ELR (cell line): ENCODE results near the gene ARID1B.

Source experiments
- DNase-seq: peaks from one replicate; pipeline ENCODE4 v3.0.0-alpha.2; 2015; ENCODE audit warnings: low read depth

The ARID1B gene

DNA sequence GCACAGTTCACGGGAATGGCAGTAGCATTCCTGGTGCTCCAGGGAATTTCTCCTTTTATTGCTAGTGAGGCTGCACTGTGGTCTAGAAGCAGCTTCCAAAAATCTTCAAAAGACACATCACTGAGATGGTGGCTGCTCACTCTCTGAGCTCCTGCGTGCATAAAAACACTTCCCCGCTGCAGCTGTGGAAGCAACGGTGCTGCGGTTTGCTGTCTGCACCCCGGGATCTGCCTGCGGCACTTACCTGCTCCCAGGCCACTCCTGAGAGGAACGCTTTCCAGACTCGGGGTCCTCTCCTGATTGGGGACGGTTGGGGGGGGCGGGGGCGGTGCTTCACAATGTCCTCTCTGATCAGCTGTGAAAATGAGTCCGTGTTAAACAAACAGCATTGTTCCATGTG is 468.3 kb downstream of the ARID1B start:
- no peak for DNase-seq

DNA sequence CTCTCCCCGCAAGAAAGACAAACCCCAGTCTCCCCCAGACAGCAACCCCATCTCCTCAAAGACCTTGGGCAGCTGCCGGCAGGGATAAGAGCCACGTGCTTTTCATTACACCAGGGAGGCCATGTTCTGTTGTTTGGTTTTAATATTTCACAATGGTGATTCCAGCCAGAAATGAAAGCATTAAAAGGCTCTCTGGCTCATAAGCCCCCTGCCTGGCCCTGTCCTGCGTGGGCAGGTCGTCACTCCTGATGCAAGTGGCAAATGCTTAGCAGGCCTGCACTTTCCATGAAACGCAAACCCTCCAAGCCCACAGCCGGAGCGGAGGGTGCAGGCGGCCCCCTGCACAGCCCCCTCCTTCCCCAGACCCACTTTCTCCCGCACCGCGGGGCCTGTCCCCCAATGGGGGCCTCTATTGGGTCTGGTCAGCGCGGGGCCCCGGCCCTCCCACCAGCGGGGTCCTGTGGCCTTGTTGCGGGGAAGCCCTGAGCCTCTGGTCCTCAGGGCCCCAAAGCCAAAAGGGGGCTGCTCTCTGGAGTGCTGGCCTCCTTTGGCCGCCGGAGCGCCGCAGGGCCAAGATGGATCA is 469.0 kb downstream of the ARID1B start:
- DNase-seq = no peak

- no peak for DNase-seq
Observed at GRCh38 chr6:157246771-157247484, 469.8 kb downstream of the ARID1B start.

DNA sequence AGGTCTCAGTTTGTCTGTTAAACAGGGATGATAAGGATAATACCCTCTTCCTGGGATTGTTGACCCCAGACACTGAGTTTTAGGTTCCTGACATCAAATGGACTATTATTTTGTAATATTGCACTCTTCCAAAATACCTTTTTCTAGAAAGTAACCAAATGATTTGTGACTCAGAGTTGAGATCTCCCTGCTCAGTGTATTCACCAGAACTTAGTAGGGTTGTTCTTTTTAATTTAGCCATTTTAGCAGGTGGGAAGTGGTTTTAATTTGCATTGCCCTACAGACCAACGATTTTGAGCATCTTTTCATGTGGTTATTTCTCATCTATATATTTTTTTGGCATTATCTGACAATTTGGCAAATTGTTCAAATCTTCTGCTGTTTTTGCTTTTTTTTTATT is 471.1 kb downstream of the ARID1B start:
- no peak for DNase-seq

- DNase-seq = no peak
Observed at GRCh38 chr6:157249826-157250225, 472.6 kb downstream of the ARID1B start.

GRCh38 chr6:157251586-157252247 is 474.5 kb downstream of the ARID1B start:
- DNase-seq = no peak

- DNase-seq = no peak
Observed at GRCh38 chr6:157253017-157253416, 475.8 kb downstream of the ARID1B start.

DNA sequence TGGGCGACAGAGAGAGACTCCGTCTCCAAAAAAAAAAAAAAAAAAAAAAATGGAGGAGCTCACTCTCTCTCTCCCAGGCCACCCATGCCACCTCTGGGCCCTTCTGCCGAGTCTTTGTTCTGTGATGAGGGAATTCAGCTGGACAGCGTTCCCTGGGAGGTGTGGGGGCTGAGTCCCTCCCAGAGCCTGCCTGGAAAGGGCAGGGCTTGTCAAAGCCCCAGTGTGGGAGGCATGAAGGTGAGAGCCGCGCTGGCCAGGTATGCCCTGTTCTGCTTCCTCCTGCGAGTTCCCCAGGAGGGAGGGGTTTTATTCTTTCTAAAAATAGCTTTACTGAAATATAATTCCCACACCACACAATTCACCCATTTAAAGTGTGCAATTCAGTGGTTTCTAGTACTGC is 476.5 kb downstream of the ARID1B start:
- DNase-seq = no peak

DNA sequence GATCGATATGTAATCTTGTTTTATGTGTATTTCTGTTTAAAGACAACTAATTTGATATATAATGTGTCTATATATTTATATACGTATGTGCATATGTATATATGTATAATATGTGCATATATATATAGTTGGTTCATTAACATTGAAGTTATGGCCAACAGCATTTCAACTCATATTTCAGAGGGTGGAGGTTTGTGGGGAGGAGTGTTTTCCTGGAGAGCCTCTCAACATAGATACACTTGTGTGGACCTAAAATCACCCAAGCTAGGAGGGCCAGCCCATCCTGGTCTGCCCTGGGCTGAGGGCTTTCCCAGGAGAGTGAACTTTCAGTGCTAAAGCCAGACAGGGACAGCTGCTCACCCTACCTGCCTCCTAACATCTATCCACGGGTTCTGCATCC is 477.4 kb downstream of the ARID1B start:
- no peak for DNase-seq

DNA sequence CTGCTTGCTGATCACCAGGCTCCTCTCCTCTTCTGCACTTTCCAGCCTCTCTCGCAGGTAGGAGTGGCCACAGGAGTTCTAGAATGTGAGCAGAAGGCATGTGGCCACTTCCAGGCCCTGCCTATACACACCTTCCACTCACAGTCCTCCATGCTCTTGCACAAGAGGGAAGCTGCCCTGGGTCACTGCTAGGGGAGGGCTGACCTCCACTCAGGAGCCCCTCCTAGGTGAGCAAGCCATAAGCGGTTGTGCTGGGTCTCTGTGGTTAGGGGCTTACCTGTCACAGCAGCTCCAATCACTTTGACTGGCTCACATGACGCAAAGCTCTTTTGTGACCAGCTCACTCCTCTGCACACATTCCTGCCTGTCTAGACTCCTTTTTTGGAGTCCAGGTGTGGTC is 477.9 kb downstream of the ARID1B start:
- no peak for DNase-seq

DNA sequence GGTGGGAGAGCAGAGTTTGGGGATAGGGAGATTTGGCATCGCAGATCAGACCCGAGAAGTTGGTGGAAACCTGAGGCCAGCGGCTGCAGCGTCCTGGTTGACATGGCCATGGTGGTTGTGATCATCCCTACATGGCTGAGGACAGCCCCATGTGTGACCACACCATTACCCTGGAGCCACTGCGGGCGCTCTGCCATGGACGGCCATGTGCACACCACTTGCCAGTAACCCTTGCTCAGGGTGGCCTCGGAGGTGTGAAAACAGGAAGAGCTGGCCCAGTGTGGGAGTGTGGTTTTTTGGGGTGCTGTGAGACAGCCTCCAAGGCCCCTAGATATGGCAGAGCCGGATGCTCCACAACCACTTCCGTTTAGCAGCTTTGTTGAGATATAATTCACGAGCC is 481.7 kb downstream of the ARID1B start:
- DNase-seq = no peak

DNA sequence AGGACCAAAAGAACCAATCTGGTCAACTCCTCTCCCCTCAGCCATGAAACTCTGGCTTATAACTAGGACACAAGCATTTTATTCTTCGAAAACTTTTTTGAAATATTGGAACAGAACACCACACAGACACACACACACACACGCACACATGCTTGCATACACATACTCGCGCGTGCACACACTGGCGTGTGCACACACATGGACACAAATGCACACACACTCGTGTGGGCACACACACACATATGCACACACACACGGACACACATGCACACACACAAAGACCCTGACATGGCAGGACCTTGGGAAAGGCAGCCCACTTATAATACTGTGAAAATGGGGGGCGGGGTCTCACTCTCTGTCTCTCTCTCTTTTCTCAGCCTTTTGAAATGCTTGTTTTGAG is 482.3 kb downstream of the ARID1B start:
- DNase-seq = no peak
